Measurements from ENCODE around the gene ACOT13.
"Not testable (repeated sequence)": the region's sequence is repeated elsewhere in the genome, so short reads cannot be mapped to it uniquely, and the experiment has no call there.

ACOT13 gene

DNA sequence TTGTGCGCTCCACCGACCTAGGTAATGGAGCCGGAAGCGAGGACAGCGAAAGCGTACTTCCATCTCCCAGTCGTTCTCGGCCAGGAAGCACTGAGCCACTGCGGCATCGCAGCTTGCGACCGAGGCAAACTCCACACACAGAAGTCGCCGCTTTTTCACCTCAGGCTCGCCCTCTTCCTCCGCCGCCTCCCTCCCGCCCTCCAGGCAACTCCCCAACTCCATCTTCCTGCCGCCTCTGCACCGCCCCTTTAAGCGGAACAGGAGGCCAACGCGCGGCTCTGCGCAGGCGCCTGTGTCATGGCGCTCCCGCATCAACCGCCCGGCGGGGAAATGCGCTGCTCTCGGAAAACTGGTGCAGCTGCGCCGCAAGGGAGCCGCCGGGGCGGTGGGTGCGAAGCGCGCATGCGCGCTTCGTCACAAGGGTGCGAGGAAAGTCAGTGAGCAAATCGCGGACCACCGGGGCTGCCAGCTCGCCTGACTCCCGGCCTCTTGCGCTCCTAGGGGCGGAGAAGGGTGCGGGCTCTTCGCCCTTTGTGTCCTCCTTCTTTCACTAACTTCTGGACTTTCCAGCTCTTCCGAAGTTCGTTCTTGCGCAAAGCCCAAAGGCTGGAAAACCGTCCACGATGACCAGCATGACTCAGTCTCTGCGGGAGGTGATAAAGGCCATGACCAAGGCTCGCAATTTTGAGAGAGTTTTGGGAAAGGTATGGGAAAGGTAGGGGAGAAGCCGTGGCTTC, at the start of gene ACOT13, which contains the start of gene TDP2:
Gene ACOT13, plus strand, starts transcription at position 437 of the 737 bp plus-strand sequence. Its CDS starts 187 bp downstream, at position 624.
Gene TDP2, minus strand, starts transcription at position 259 of the 737 bp plus-strand sequence. Its CDS starts 37 bp downstream, at position 222.
- DNase-seq: peak; percentile 98

DNA sequence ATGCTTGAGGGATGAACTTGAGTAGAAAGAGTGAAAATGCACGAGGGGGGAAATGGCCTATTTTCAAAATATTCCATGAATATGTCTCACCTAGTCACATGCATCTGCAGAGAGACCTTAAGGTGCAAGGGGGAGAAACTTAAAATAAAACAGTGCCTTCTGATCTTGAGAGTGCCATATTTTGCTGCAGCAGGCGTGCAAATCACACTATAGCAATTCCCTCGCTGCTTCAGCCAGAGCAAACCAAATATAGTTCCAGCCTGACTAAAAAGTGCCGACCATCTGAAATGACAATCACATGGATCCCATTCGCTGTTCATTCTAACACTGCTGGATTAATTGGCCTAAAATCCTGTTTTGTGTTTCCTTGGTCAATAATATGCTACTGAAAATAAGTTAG, 47.2 kb upstream of the ACOT13 start:
- DNase-seq: no peak

DNA sequence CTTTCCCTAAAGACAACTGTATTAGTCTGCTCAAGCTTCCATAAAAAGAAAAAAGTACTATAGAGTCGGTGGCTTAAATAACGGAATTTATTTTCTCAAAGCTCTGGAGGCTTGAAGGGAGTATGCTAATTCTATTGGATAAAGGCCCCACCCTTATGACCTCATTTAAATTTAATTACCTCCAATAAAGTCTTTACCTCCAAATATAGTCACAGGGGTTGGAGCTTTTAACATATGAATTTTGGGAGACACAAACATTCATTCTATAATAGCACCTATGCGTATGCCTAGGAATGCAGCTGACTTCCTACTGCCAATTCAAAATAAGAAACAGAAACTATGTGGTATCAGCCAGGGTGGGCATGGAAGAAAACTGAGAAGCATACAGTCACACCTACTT, 46.2 kb upstream of the ACOT13 start:
- no peak for DNase-seq

DNA sequence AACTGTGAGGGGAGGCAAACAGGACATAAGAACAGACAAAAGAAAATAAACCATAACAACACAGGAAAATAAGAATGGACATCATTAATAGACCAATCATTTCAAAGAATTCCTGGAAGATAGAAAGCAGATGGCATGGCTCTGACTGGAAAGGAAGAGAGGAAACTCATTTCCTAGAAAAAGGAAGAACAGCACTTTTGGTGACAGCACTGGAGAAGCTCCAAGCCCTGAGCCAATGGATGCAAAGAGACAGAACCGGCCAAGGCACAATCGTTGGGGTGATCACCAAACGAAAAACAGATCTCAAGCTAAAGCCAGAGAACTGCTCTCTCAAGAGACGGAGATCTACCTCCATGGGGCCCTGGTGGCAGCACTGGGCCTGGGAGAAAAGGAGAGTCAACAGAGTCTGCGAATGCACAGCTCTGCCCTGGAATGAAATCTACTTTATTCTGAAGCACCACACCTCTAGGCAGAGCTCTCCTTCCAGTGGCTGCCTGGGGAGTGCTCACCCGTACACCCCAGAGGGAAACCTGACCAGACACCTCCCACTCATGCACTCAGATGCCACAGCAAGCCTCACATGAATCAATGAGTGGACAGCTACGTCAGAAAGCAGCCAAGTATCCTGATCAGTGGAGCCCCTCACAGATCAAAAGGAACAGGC, 45.1 kb upstream of the ACOT13 start:
- DNase-seq: no peak

DNA sequence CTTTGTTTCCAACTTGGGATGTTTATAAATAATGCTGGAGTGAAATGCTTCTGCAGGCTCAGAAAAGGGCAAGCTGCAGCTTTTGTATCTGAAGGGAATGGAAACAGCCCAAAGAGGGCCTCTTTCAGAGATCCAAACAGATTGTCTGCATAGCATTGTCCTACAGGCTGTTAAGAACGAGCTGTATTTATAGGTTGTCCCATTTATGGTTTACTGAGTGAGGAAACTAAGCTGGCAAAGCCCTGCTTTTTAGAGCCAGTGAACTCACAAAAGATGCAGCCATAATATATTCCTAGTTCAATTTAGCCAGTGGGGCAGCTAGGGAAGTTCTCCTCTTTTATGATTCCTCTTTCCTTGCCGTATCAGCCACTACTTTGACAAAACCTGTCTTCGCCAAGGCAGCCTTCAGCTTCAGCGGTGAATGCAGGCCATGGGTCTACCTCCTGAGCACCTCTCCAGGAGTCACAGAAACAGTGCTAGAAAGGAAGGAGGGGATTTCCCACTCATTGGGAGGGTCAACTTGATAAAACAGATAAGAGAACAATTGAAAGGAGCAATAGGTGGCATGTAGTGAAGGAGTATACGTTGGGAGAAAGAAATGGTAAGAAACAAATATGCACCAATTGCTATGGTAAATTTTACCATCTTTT, 35.9 kb upstream of the ACOT13 start:
- DNase-seq: no peak

DNA sequence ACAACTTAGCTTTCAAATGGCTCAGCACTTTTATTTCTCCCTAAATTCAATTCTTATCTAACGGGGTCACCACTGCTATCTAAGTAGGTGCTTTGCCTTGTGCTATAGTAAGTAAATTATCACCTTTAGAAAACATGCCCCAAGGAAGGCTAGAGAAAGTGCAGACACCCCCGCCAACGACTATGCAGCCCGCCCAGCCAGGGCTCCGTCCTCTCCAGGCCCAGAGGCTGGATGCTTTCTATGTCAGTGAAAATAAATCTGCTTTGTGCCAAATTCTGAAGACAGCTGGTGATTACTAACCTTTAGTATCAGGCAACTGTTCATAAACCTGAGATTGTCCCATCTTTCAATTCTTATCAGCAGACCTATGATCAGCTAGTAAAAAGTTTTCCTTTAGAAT, 35.2 kb upstream of the ACOT13 start:
- no peak for DNase-seq

DNA sequence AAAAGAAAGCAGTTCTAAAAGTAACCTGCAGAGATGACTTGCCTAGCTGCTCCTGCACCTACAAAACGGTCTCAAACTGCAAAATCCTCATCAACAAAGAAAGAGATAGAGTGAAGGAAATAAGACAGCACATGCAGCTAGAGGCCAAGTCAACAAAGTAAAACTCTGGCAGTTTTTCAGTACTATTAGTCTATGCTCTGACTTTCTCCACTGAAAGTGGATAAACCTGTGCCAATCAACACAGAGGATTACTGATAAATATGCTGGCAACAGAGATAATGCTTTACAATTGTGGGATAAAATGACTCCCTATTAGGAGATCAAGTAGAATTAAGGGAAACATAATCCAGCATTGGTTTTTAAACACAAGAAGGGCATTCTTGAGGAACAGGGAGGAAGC, 34.3 kb upstream of the ACOT13 start:
- DNase-seq: no peak

DNA sequence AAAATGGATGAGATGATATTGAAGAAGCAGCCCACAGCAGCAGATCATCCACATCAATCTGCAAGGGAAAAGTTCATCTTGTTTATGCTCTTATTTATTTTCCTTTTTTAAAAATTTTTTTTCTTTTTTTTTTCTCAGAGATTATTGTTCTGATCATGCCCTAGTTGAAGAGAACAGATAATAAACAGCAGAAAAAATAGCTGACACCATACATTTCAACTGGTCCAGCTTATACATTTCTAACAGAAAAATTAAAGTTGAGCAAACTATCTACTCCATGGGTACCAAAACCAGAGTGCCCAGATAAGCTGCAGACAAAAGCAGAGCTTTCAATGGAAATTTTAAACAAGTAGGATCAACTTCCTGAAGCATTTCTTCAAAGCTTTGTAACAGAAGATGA, 30.2 kb upstream of the ACOT13 start:
- no peak for DNase-seq

DNA sequence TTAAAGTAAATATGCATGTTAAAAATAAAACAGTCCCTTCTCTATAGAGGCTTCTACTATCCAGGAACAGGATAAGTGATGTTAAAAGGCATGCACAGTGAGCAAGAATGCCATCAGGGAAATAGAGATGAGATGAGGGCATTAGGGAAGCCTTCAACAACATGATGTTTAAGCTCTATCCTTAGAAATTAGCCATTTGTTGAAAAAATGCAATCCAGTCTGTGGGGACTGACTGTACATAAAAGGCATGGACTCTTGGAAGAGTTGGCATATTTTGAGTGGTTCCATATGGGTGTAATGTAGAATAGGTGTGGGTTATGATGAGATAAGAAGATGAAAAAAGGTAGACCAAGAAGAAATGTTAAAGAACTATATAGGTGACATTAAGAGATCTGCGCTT, 26.7 kb upstream of the ACOT13 start:
- DNase-seq: no peak

DNA sequence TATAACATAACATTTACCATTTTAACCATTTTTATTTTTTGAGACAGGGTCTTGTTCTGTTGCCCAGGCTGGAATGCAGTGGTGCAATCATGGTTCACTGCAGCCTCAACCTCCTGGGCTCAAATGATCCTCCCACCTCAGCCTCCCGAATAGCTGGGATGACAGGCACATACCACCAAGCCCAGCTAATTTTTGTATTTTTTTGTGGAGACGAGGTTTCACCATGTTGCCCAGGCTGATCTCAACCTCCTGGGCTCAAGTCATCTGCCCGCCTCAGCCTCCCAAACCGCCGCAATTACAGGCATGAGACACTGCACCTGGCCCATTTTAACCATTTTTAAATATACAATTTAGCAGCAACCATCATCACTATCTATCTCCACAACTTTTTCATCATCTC, 26.2 kb upstream of the ACOT13 start:
- not testable (repeated sequence) for DNase-seq

DNA sequence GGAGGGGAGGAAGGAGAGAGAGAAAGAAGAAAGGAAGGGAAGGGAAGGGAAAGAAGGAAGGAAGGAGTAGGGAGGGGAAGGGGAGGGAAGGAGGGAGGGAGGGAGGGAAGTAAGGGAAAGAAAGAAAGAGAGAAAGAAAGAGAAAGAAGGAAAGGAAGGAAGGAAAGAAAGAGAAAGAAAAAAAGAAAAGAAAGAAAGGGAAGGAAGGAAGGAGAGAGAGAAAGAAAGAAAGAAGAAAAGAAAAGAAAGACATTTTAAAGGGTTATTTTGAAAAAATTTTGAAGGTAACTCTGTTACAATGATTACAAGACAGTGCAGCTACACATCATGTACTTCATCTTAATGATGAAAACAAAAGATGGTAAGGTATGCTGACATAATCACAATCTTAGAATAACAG, 24.8 kb upstream of the ACOT13 start:
- DNase-seq: no peak

DNA sequence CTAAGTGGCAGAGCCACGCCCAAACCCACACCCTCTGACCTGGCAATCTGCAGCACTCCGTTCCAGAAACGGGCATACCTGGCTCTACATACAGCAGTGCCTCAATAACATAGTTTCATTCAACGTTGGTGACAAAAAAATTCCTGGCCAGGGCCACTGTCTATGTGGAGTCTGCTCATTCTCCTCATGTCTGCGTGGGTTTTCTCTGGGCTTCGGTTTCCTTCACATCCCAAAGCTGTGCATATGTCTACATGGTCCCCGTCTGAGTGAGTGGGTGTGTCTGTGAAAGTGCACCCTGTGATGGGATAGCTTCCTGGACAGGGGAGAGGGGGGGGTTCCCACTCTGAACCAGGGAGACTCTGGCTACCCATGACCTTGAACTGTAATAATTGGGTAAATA, 23.0 kb upstream of the ACOT13 start:
- DNase-seq: no peak

DNA sequence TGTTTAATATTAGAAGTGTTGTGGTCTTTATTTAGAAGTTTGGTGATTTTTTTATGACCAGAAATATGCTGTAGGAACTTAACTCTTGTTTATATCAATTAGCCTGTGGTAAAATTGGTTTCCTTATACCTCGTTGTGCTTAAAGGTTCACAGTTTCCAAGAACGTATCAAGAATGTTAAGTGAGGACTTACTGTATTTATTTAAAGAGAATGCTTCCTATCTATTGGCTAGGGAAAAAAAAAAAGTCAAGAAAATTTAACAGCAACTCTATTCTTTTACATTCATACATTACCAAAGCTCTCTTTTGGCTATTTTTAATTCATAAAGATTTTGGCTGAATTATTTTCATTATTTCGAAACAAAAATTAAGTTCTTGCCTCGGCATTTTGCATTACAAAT, 22.5 kb upstream of the ACOT13 start:
- DNase-seq: no peak

DNA sequence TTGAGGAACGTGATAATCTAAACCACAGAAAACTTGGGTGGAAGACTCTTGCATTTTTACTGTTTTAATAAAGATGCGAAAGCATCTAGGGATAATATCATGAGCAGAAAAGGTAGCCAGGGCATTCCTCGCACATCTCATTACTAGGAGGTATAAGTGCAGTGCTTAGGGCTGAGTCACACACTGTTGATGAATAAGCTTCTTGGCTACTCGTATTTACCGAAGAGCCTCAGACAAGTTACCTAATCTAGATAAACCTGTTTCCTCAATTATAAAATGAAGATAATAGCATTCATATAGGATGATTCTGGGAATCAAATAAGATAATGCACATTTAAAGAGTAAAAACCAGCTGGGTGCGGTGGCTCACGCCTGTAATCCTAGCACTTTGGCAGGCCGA, 20.1 kb upstream of the ACOT13 start:
- DNase-seq: no peak

DNA sequence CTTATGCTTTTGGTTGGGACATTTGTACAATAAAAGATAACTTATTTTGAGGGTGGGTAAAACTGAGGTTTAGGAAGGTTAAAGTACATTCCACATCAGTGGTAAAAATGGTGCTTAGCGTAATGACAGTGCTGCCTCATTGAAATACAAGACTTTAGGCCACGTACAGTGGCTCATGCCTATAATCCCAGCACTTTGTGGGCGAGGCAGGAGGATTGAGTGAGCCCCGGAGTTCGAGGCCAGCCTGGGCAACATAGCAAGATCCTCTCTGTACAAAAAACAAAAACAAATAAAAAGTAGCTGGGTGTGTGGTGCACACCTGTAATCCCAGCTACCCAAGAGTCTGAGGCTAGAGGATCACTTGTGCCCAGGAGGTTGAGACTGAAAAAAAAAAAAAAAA, 18.6 kb upstream of the ACOT13 start:
- DNase-seq: no peak

DNA sequence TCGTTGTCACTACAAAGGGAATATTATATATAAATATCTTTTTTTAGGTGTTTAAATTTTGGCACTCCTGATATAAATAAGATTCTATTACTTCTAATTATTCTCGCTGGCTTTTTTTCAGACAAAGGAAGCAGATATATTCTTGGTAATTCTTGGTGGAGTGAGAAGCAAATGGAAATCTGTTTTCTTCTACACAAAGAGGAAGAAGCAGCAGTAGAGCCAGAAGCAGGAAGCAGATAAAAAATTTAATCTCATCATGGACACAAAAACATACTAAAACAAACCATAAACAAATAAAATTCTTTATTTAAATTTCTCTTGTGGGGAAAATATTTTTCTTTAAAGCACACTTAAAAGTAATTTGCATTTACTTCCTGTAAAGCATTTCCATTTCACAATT, 17.2 kb upstream of the ACOT13 start:
- DNase-seq: no peak

DNA sequence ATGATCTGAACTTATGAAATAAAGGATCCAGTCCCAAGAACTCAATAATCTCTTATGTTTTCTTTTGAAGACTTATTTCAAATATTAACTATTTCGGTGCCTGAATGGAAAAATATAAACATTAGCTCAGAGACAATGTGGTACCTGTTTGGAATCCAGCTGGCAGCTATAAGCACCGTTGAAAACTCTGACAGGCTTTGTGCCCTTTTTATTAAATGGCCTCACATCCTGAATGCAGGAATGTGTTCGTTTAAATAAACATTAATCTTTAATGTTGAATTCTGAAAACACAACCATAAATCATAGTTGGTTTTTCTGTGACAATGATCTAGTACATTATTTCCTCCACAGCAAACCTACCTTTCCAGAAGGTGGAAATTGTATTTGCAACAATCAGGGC, 16.5 kb upstream of the ACOT13 start:
- no peak for DNase-seq

DNA sequence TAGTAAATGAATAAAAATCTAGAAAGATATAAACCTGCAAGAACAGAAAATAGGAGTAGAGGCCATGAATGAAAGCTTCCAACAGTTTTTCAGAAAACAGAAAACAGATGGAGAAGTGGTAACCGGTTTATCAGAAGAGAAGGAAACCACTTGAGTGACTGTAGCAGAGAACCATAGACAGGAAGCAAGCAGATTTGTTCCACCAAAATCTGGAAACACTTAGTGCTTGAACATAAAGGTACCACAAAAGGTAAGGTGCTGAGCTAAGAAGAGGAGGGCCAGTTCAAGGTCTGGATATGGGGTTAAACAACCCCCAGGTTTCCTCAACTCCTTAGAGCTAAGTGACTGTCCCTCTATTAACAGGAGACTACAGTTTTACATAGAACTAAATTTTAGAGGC, 11.7 kb upstream of the ACOT13 start:
- DNase-seq: no peak

DNA sequence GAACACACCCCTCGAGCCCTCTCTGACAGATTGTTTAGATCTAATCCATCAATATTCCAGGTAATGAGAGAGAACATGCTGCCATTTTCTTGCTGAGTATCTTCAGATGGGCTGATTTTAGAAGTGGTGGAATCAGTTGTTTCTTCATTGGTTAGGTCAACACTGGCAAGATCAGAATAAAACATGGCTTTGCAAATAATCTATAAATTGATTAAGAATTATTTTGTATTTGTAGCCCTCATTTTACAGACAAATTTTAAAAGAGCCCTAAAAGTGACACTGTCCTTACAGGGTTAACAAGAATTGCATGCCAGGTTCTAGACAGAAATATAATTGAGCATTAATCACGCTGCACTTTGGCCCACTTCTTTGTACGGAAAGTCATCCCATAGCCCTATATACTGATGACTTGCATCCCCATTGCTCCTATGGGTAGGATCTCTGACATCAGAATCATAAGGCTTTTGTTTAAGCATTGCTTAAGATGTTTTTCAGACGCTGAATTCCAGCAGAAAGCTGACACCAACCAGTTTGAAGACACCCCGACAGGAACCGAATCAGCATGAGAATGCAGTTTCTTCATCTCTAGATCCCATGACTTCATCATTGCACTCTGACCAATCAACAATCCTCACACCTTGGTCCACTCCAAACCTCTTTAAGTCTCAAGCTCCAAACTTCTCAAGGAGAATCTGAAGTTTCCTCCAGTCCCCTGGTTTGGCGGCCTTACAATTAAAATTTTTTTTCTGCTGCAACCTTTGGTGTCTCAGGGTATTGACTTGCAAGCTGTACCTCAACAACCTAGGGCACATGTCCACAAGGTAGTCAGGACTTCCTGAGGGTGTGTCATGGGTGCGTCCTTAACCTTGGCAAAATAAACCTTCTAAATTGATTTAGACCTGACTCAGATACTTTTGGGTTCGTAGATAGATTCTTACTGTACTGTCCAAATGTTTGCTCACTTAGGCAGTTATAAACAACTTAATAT, 8.0 kb upstream of the ACOT13 start:
- no peak for DNase-seq

DNA sequence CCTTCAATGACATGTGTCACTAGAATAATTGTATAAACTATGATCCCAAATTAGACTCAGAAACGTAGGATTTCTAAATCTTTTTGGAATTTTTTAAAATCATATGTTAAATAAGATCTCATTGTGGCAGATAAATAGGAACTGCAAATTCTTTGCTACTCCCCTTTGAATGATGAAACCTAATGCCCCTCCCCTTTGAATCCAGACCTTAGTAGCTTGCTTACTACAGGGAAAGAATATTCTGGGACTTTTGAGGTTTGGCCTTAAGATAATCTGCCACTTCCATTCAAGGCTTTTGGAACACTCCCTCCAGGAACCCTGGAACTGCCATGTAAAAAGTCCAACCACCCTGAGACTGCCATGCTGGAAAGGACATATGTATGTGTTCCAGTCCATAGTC, 7.3 kb upstream of the ACOT13 start:
- DNase-seq: no peak

DNA sequence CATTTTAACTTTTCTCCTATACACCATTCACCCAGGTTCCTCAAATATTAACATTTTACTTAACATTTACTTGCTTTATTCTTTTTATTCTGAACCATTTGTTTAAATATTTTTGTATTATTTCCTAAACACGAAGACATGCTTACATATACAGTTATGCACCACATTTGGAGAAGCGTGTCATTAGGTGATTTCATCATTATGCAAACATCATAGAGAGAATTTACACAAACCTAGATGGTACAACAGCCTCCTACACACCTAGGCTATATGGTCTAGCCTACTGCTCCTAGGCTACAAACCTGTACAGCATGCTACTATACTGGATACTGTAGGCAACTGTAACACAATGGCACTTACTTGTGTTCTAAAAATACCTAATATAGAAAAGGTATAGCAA, 6.8 kb upstream of the ACOT13 start:
- DNase-seq: no peak

DNA sequence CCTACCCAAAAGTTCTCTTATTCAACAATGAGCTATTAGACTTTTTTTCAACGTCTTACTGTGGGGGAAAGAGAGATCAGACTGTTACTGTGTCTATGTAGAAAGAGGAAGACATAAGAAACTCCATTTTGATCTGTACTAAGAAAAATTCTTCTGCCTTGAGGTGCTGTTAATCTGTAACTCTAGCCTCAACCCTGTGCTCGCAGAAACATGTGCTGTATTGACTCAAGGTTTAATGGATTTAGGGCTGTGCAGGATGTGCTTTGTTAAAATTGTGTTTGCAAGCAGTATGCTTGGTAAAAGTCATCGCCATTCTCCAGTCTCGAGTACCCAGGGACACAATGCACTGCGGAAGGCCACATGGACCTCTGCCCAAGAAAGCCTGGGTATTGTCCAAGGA, 5.1 kb upstream of the ACOT13 start:
- not testable (repeated sequence) for DNase-seq

DNA sequence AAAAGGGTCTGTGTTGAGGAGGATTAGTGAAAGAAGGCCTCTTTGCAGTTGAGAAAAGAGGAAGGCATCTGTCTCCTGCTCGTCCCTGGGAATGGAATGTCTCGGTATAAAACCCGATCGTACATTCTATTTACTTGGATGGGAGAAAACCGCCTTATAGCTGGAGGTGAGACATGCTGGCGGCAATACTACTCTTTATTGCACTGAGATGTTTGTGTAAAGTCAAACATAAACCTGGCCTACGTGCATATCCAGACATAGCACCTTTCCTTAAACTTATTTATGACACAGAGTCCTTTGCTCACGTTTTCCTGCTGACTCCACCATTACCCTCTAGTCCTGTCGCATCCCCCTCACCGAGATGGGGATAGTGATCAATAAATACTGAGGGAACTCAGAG, 4.6 kb upstream of the ACOT13 start:
- DNase-seq: no peak

All from right hindlimb (tissue), 1 donor.